Mesothelial cell of epicardium (in vitro differentiated cells): ENCODE measurements around the gene CFDP1. TPM values are rescaled to one million over a fixed set of nuclear protein-coding genes. Genes with fewer than 3 reads are reported as not detected.

Experiments used
- DNase-seq, 2 experiments: peaks; one replicate each; pipeline ENCODE4 v3.0.0; 2021; ENCODE audit warnings: low spot score in 2 of 2; ENCODE audit not compliant: unreplicated experiment in 2 of 2
- H3K27ac Mint-ChIP-seq: 2 replicates; pipeline ENCODE4 v1.8.0; 2021; ENCODE audit warnings: mixed read lengths
- H3K27me3 Mint-ChIP-seq: 2 replicates; pipeline ENCODE4 v1.8.0; 2021; ENCODE audit warnings: low read depth, mixed read lengths
- H3K36me3 Mint-ChIP-seq: 2 replicates; pipeline ENCODE4 v1.8.0; 2021; ENCODE audit warnings: mixed read lengths
- H3K4me1 Mint-ChIP-seq: 2 replicates; pipeline ENCODE4 v1.8.0; 2021; ENCODE audit warnings: mixed read lengths
- H3K4me3 Mint-ChIP-seq: 2 replicates; pipeline ENCODE4 v1.8.0; 2021; ENCODE audit warnings: mild to moderate bottlenecking, moderate library complexity, mixed read lengths
- H3K9me3 Mint-ChIP-seq: 2 replicates; pipeline ENCODE4 v1.8.0; 2021; ENCODE audit warnings: mixed read lengths
- total RNA-seq: library from RNA; stranded (reverse); gene quantifications from 3 replicates; pipeline ENCODE4 v1.2.1, GENCODE V29; 2021
- TF ChIP-seq, protein P1 (sequence below): fragments of 200-600 bp; sonication (generic); IDR thresholded peaks from one replicate; pipeline ENCODE4 v1.5.0; 2021; ENCODE audit warnings: antibody characterized with exemption; ENCODE audit not compliant: unreplicated experiment

Gene CFDP1
- total RNA-seq, 1 donor from 2014 or later: 89.1 TPM

GRCh38 chr16:75250089-75250808 lies 183.1 kb downstream of the CFDP1 start:
- no peaks in the 10 kb centered on the region for H3K36me3 Mint-ChIP-seq
- peak overlapping the region; percentile 91 for H3K27ac Mint-ChIP-seq
- H3K4me1 Mint-ChIP-seq: peaks cover 71% of the 10 kb centered on the region
- TF ChIP-seq, protein P1, sequence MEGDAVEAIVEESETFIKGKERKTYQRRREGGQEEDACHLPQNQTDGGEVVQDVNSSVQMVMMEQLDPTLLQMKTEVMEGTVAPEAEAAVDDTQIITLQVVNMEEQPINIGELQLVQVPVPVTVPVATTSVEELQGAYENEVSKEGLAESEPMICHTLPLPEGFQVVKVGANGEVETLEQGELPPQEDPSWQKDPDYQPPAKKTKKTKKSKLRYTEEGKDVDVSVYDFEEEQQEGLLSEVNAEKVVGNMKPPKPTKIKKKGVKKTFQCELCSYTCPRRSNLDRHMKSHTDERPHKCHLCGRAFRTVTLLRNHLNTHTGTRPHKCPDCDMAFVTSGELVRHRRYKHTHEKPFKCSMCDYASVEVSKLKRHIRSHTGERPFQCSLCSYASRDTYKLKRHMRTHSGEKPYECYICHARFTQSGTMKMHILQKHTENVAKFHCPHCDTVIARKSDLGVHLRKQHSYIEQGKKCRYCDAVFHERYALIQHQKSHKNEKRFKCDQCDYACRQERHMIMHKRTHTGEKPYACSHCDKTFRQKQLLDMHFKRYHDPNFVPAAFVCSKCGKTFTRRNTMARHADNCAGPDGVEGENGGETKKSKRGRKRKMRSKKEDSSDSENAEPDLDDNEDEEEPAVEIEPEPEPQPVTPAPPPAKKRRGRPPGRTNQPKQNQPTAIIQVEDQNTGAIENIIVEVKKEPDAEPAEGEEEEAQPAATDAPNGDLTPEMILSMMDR: no peak
- no peaks in the 10 kb centered on the region for H3K27me3 Mint-ChIP-seq
- H3K9me3 Mint-ChIP-seq: no peaks in the 10 kb centered on the region
- DNase-seq: no peak
- H3K4me3 Mint-ChIP-seq: peak overlapping the region; percentile 80

DNA sequence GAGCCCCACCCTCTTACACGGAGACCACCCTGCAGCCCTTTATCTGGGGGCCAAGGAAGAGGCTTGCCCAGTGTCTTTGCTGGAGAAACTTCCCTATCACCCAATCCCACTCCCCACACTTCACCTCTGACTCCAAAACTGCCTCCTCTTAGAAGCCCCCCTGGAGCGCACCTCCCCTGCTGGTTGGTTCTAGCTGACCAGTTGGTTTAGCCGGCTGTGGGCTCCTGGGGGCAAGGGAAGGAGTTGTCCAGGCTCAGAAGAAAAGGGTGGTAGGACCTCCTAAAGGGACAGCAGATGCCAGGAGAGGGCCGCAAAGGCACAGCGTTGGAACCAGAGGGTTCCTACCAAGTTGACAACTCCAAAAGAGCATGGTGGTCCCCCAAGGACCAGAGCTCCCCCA lies 183.9 kb downstream of the CFDP1 start:
- Mint-ChIP-seq H3K4me3 (peak overlapping the region; percentile 80), H3K4me1 (peaks cover 70% of the 10 kb centered on the region), H3K27me3 (no peaks in the 10 kb centered on the region), H3K36me3 (no peaks in the 10 kb centered on the region), H3K27ac (no peak overlapping the region), H3K9me3 (no peaks in the 10 kb centered on the region)
- TF ChIP-seq, protein P1: no peak
- no peak for DNase-seq

GRCh38 chr16:75248536-75249380 lies 184.5 kb downstream of the CFDP1 start:
- peak overlapping the region; percentile 78 for H3K27ac Mint-ChIP-seq
- TF ChIP-seq, protein P1: no peak
- no peak for DNase-seq
- no peaks in the 10 kb centered on the region for H3K36me3 Mint-ChIP-seq
- H3K27me3 Mint-ChIP-seq: no peaks in the 10 kb centered on the region
- peaks cover 71% of the 10 kb centered on the region for H3K4me1 Mint-ChIP-seq
- no peaks in the 10 kb centered on the region for H3K9me3 Mint-ChIP-seq
- H3K4me3 Mint-ChIP-seq: peak overlapping the region; percentile 15

DNA sequence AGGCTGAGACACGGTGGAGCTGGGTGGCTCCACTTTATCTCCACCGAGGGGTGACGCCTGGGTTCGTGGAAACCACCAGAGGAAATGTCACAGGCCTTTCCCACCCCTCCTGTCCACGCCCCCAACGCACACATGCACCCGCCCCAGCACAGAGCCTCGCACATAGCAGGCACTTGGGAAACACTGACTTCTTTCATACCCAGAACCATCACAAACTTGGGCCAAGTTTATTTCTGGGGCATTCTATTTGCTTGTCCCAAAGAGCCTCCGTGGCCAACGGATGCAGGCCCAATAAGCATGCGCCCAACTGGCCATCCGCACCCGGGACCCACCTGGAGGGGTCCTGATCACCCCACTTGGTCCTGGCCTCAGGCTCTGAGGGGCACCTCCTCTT lies 185.2 kb downstream of the CFDP1 start:
- Mint-ChIP-seq H3K4me3 (no peak overlapping the region), H3K9me3 (no peaks in the 10 kb centered on the region), H3K4me1 (peaks cover 71% of the 10 kb centered on the region), H3K36me3 (peaks cover 4% of the 10 kb centered on the region), H3K27me3 (no peaks in the 10 kb centered on the region), H3K27ac (peak overlapping the region; percentile 95)
- no peak for DNase-seq
- TF ChIP-seq, protein P1: no peak

- Mint-ChIP-seq H3K4me1 (peaks cover 65% of the 10 kb centered on the region), H3K36me3 (peaks cover 6% of the 10 kb centered on the region), H3K27ac (peak overlapping the region; percentile 95), H3K4me3 (no peak overlapping the region), H3K27me3 (no peaks in the 10 kb centered on the region), H3K9me3 (no peaks in the 10 kb centered on the region)
- TF ChIP-seq, protein P1: no peak
- DNase-seq: no peak
Observed at GRCh38 chr16:75247249-75247648, 186.1 kb downstream of the CFDP1 start.
